GM23338 (cell line): ENCODE data around the gene BANF1. TPM values are rescaled to one million over a fixed set of nuclear protein-coding genes. Genes with fewer than 3 reads are reported as not detected.

Experiments
- ATAC-seq: fragments of 200-7000 bp; cut with Tn5 transposase; 3 replicates; pipeline ENCODE4 v1.9.1; 2020
- DNase-seq: peaks from one replicate; pipeline ENCODE4 v3.0.0-alpha.2; 2015; ENCODE audit warnings: low spot score
- H2AFZ ChIP-seq: fragments of 200-600 bp; sonication (generic); 2 replicates; pipeline ENCODE4 v1.8.0; 2016; ENCODE audit warnings: antibody characterized with exemption, mild to moderate bottlenecking, moderate library complexity
- H3F3A ChIP-seq: fragments of 200-600 bp; sonication (generic); replicated peaks from 2 replicates; pipeline ENCODE4 v1.8.0; 2017; ENCODE audit warnings: antibody characterized with exemption, mixed run types, low read depth
- H3K27ac ChIP-seq: fragments of 200-600 bp; sonication (generic); 2 replicates; pipeline ENCODE4 v1.6.1; 2016; ENCODE audit warnings: low read depth
- H3K27me3 ChIP-seq: fragments of 200-600 bp; sonication (generic); 2 replicates; pipeline ENCODE4 v1.8.0; 2016; ENCODE audit warnings: mild to moderate bottlenecking, mixed run types, moderate library complexity; ENCODE audit not compliant: insufficient read depth
- H3K36me3 ChIP-seq: fragments of 200-600 bp; sonication (generic); 2 replicates; pipeline ENCODE4 v1.8.0; 2016; ENCODE audit warnings: mild to moderate bottlenecking; ENCODE audit not compliant: insufficient read depth
- H3K4me1 ChIP-seq: fragments of 200-600 bp; sonication (generic); 2 replicates; pipeline ENCODE4 v1.8.0; 2016; ENCODE audit warnings: mild to moderate bottlenecking, moderate library complexity; ENCODE audit not compliant: insufficient read depth
- H3K4me2 ChIP-seq: fragments of 200-600 bp; sonication (generic); 2 replicates; pipeline ENCODE4 v1.7.1; 2017; ENCODE audit warnings: mixed run types
- H3K4me3 ChIP-seq: fragments of 200-600 bp; sonication (generic); 2 replicates; pipeline ENCODE4 v1.6.1; 2016; ENCODE audit warnings: mixed run types
- H3K79me2 ChIP-seq: fragments of 200-600 bp; sonication (generic); replicated peaks from 2 replicates; pipeline ENCODE4 v1.8.0; 2017; ENCODE audit warnings: mild to moderate bottlenecking; ENCODE audit not compliant: insufficient read depth
- H3K9me2 ChIP-seq: fragments of 200-600 bp; sonication (generic); 2 replicates; pipeline ENCODE4 v1.8.0; 2017; ENCODE audit not compliant: insufficient read depth
- H4K20me1 ChIP-seq: fragments of 200-600 bp; sonication (generic); replicated peaks from 2 replicates; pipeline ENCODE4 v1.8.0; 2017; ENCODE audit warnings: mild to moderate bottlenecking; ENCODE audit not compliant: insufficient read depth
- H3K27ac Mint-ChIP-seq: 2 replicates; pipeline ENCODE4 v1.8.0; 2020; ENCODE audit warnings: inconsistent platforms, mild to moderate bottlenecking, moderate library complexity, mixed read lengths
- H3K27me3 Mint-ChIP-seq: 3 replicates; pipeline ENCODE4 v1.8.0; 2022; ENCODE audit warnings: low read depth, mild to moderate bottlenecking, moderate library complexity, mixed read lengths, inconsistent platforms; ENCODE audit not compliant: insufficient read depth, poor library complexity
- H3K36me3 Mint-ChIP-seq: 3 replicates; pipeline ENCODE4 v1.8.0; 2021; ENCODE audit warnings: low read depth, mild to moderate bottlenecking, inconsistent platforms, moderate library complexity, mixed read lengths
- H3K4me1 Mint-ChIP-seq: 3 replicates; pipeline ENCODE4 v1.8.0; 2020; ENCODE audit warnings: mild to moderate bottlenecking, inconsistent platforms, mixed read lengths
- H3K4me3 Mint-ChIP-seq: 3 replicates; pipeline ENCODE4 v1.8.0; 2021; ENCODE audit warnings: moderate library complexity, mild to moderate bottlenecking, inconsistent platforms, mixed read lengths
- H3K9me3 Mint-ChIP-seq: 3 replicates; pipeline ENCODE4 v1.8.0; 2020; ENCODE audit warnings: moderate library complexity, mild to moderate bottlenecking, inconsistent platforms, mixed read lengths
- CREB1 ChIP-seq: fragments of 250-450 bp; sonication (Bioruptor Pico); IDR thresholded peaks from 2 replicates; pipeline ENCODE4 v1.5.0; 2020; ENCODE audit warnings: low read depth, mild to moderate bottlenecking, moderate library complexity
- CTCF ChIP-seq, 2 experiments: fragments of 200-600 bp in 1 of 2; sonication (generic) in 1 of 2; conservative IDR thresholded peaks; 2 replicates each; pipeline versions ENCODE4 v1.5.1 to v1.6.1; 2016 to 2017; ENCODE audit warnings: antibody characterized with exemption in 2 of 2, low read depth in 2 of 2, mild to moderate bottlenecking in 2 of 2, moderate library complexity in 1 of 2
- ETS1 ChIP-seq: IDR thresholded peaks from 2 replicates; pipeline ENCODE4 v1.6.1; 2016; ENCODE audit warnings: antibody characterized with exemption
- EZH2 ChIP-seq: fragments of 200-600 bp; sonication (generic); IDR thresholded peaks from one replicate; pipeline ENCODE4 v1.8.0; 2017; ENCODE audit warnings: antibody characterized with exemption, mild to moderate bottlenecking, low read depth; ENCODE audit not compliant: unreplicated experiment
- EZH2phosphoT487 ChIP-seq: fragments of 200-600 bp; sonication (generic); IDR thresholded peaks from one replicate; pipeline ENCODE4 v1.8.1; 2018; ENCODE audit warnings: antibody characterized with exemption; ENCODE audit not compliant: unreplicated experiment
- JUNB ChIP-seq: IDR thresholded peaks from one replicate; pipeline ENCODE4 v1.6.1; 2016; ENCODE audit warnings: antibody characterized with exemption; ENCODE audit not compliant: unreplicated experiment
- NANOG ChIP-seq: IDR thresholded peaks from 2 replicates; pipeline ENCODE4 v1.6.1; 2016; ENCODE audit warnings: antibody characterized with exemption, borderline replicate concordance
- POLR2AphosphoS5 ChIP-seq: IDR thresholded peaks from 2 replicates; pipeline ENCODE4 v1.6.1; 2016; ENCODE audit warnings: antibody characterized with exemption, low read depth
- REST ChIP-seq: IDR thresholded peaks from one replicate; pipeline ENCODE4 v1.6.1; 2018; ENCODE audit warnings: antibody characterized with exemption; ENCODE audit not compliant: unreplicated experiment
- STAT1 ChIP-seq: IDR thresholded peaks from one replicate; pipeline ENCODE4 v1.6.1; 2016; ENCODE audit warnings: antibody characterized with exemption; ENCODE audit not compliant: unreplicated experiment
- ZNF114 ChIP-seq: fragments of 250-450 bp; sonication (Bioruptor Pico); IDR thresholded peaks from 2 replicates; pipeline ENCODE4 v1.5.0; 2020; ENCODE audit warnings: mild to moderate bottlenecking, moderate library complexity
- ZNF331 ChIP-seq: fragments of 250-450 bp; sonication (Bioruptor Pico); IDR thresholded peaks from 2 replicates; pipeline ENCODE4 v1.5.0; 2020; ENCODE audit warnings: low read depth, mild to moderate bottlenecking, moderate library complexity
- ZNF462 ChIP-seq: fragments of 250-450 bp; sonication (Bioruptor Pico); IDR thresholded peaks from 2 replicates; pipeline ENCODE4 v1.5.0; 2020; ENCODE audit warnings: mild to moderate bottlenecking, moderate library complexity
- polyA plus RNA-seq: library from polyadenylated mRNA; unstranded; fragments of >200 nt; fragmentation: Nextera tagmentation; extraction: Ambion mirVana; gene quantifications from 2 replicates; pipeline ENCODE4 v1.2.1, GENCODE V29; 2016
- total RNA-seq: library from RNA; depleted of rRNA; stranded (reverse); fragments of >200 nt; shearing (Covaris generic); gene quantifications from 2 replicates; pipeline ENCODE4 v1.2.3, GENCODE V29; 2014

The BANF1 gene
- total and polyA plus RNA-seq, 2 experiments from 2014 or later, result 58.2 to 765 TPM

- H3K36me3 Mint-ChIP-seq, result peaks cover 55% of the 10 kb centered on the region
- Histone ChIP-seq H3K27me3 (no peaks in the 10 kb centered on the region), H4K20me1 (no peaks in the 10 kb centered on the region; the same call in none of the 2 replicates), H3K9me2 (no peaks in the 10 kb centered on the region), H3F3A (no peaks in the 10 kb centered on the region), H3K4me3 (no peak overlapping the region), H3K79me2 (no peaks in the 10 kb centered on the region), H3K27ac (no peak overlapping the region), H3K36me3 (no peaks in the 10 kb centered on the region), H2AFZ (no peak overlapping the region), H3K4me1 (no peaks in the 10 kb centered on the region), H3K4me2 (no peak overlapping the region)
- H3K4me1 Mint-ChIP-seq, result peaks cover 6% of the 10 kb centered on the region; the same call in 2 of the 3 replicates
- H3K27ac Mint-ChIP-seq, result peak overlapping the region; percentile 58; the same call in 1 of the 2 replicates
- peaks cover 3% of the 10 kb centered on the region; the same call in 1 of the 3 replicates for H3K9me3 Mint-ChIP-seq
- ATAC-seq, result peak; percentile 20; the same call in 2 of the 3 replicates
- H3K27me3 Mint-ChIP-seq, result peaks cover 16% of the 10 kb centered on the region
- TF ChIP-seq STAT1 (no peak), ZNF462 (CRISPR knock-in tag) (no peak), NANOG (no peak), JUNB (no peak), ZNF331 (CRISPR knock-in tag) (no peak), ETS1 (no peak), CTCF (conservative IDR thresholded peaks at IDR 0.05; ENCODE audit: low read depth in 2 of 2) (no peak), REST (no peak), EZH2 (no peak), EZH2phosphoT487 (no peak), CREB1 (CRISPR knock-in tag) (no peak), ZNF114 (no peak), POLR2AphosphoS5 (no peak)
- DNase-seq, result no peak
- H3K4me3 Mint-ChIP-seq, result no peak overlapping the region
Observed at GRCh38 chr11:65976216-65977176, 25.8 kb upstream of the BANF1 start.
